IPS-NIHi7 (cell line): ENCODE data around the gene BABAM2.

Experiments
- DNase-seq: peaks from one replicate; pipeline ENCODE4 v3.0.0; 2012; ENCODE audit warnings: mixed read lengths; ENCODE audit errors: extremely low spot score

The BABAM2 gene

DNA sequence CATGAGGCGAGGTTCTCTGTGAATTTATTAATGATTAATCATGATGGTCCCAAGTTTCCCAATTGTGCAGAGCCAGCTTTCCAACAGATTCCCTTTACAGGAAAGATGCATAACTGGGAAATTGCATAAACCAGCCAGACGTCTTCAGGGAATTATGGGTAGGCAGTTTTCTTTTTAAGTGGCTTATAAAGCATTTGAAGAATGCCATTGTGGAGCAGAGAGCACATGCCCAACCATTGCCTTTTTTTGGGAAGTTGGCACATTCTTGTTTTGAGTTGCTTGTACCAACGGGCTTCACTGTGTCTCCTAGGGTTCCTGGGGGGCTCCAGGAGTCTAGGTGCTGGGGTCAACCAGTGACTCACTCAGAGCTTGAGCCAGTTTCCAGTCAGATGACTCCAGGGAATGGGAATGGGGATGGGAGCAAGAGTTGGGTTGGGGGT, 270.5 kb downstream of the BABAM2 start:
- DNase-seq = no peak

DNA sequence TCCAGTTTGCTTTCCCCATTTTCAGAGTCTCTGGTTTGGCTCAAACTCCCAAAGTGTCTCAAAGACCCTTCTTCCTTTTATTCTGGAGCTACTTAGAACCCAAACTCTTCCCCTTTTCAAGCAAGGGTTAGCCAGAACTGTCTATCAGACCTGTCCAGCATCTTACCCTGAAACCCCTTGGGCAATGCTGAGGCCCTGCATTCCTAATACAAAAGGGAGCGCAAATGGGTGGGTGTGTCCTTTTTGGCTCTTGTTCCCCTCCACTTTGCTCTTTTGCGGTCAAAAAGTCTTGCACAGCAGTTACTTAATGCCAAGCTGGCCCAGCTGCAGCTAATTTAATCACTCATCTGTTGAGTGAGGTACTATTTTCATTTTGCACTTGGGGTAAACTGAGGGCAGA, 270.9 kb downstream of the BABAM2 start:
- no peak for DNase-seq

DNA sequence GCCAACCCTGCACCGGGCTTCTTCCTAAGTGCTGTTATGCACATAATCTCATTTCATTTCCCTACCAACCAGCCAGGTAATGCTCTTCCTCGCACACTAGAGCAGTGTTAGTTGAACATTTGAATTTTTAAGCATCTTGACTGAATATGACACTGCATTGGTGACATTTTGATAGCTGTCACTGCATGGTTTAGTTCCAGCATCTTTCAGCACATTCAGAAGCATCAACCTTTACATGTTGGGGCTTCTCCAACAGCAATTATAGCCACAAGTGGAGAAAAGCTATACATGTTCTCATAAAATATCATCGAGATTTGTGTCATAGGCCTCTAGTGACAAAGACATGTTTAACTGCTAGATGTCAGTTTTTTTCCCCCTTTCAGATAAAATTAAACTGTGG, 272.0 kb downstream of the BABAM2 start:
- DNase-seq = no peak

DNA sequence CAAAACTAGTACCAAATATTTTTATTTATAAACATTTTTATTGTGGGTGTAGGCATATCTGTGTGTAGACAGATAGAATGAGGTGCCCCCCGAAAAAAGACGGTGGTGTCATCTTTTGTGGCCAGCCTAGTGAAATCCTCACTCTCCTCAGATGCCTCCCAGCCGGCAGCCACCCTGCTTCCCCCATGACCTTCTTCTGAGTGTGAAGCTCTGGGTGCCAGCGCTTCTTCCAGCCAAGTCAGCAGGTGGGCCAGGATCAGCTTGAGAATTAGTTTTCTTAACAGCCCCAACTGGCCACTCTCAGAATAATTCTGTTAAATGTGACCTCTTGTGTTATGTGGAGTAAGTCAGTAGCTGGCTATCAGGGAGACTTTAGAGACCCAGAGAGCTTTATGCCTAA, 272.5 kb downstream of the BABAM2 start:
- no peak for DNase-seq

DNA sequence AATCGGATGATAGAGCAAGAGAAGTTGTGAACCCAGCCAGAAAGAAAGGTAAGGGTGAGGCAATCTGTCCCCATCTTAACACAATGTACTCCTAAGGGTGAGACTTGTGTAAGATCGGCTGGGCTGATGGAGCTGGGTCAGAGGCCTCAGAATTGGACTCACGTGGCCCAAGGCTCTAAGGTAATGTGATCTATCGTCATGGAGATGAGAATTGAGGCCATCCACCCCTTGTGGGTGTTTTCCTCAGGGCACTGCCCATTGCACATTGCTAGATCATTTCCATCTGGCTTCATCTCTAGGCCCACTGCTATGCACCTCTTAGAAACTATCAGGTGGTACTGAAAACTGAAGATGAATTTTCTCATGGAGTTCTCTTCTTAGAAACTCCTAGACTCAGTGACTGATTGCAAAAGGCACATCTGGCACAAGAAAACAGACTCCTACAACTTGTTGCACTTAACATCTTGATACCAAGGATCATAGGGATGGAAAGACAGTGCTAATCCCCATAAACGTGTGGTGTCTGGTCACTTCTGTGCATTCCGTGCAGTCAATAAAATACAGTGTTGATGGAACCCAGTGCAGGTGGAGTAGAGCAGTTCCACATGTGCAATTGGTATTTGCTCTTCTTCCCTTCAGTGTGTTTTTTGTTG, 273.2 kb downstream of the BABAM2 start:
- DNase-seq = no peak

DNA sequence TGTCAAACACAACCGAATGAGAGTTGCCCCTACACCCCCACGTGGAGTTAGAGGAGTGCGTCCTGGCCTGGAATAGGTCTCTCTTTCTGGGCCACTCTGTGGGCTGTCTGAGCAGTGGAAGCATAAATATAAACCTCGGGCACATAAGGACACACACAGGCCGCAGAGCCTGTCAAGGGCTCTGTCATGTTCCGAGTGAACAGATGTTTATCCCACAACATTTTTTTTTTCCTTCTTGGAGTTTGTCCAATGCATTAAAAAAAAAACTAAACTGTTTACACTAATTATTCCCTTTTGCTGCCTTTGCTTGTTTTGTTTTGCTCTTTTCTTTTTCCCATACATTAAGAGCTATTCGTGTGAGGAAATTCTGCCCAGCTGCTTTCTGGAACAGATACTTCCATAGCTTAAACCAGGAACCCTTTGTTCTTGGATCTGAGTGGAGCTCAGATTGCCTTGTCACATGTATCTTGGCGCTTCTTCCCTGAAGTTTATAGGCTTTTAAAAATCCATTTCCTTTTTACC, 273.8 kb downstream of the BABAM2 start:
- DNase-seq = no peak

DNA sequence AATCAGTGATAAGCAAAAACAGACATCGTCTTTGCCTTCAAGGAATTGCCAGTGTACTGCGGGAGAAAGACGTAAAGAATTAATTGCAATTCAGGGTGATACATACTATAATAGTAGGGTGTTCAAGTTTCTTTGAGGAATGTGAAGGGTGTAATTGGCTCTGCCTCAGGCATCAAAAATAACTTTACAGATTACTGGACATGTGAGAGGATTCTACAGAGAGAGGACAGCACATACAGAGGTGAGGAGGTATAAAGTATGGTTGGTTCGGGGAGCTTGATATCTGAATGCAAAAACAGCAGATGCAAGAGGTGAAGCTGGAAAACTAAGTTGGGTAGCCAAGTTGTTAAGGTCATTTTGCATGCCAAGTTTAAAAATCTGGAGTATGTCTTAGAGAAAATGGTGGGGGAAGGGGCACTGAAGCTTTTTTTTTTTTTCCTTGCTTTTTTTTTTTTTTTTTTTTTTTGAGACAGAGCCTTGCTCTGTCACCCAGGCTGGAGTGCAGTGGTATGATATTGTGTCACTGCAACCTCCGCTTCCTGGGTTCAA, 274.6 kb downstream of the BABAM2 start:
- no peak for DNase-seq

DNA sequence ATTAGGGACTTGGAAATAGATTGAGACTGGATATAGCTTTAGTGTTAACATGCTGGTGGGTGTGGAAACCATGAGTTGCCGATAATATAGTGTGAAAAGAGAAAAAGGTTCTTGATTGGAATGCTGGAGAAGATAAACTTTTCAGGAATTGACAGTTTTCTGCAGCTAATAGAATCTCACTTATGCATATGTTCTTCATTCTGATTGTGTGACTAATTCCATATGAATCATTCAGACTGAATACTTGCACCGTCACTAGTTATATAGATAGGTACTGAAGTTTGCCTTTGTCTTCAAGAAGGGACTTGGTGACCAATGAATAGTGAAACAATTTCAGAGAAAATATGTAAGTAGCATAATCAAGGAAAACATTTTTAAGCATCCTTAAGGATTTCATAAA, 276.4 kb downstream of the BABAM2 start:
- no peak for DNase-seq

DNA sequence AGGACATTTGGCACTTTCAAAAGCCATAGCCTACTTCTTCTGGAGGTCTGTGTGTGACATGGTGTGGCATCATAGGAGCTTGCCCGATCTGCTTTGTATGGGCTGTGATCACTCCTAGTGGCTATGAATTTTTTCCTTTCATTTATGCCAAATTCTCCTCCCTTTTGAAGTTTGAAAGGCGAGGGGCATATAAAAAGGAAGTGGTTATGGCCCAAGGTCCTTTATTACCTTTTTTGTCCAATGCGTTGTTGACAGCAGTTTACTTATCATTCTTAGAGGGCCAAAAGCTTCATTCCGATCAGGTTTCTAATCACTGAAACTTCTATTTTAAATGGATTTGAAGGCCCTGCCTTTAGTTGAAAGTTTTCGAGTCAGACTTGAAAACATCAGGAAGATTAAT, 277.8 kb downstream of the BABAM2 start:
- no peak for DNase-seq

DNA sequence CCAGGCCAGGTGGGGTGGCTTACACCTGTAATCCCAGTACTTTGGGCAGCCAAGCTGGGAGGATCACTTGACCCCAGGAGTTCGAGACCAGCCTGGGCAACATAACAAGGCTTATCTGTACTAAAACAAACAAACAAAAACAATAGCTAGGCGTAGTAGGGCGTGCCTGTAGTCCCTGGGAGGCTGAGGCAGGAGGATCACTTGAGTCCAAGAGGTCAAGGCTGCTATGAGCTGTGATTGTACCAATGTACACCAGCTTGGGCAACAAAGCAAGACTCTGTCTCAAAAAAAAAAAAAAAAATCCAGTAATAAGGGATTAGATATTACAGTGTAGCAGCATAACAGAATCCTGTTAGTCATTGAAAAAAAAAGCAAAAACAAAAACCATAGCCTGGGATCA, 279.0 kb downstream of the BABAM2 start:
- no peak for DNase-seq

DNA sequence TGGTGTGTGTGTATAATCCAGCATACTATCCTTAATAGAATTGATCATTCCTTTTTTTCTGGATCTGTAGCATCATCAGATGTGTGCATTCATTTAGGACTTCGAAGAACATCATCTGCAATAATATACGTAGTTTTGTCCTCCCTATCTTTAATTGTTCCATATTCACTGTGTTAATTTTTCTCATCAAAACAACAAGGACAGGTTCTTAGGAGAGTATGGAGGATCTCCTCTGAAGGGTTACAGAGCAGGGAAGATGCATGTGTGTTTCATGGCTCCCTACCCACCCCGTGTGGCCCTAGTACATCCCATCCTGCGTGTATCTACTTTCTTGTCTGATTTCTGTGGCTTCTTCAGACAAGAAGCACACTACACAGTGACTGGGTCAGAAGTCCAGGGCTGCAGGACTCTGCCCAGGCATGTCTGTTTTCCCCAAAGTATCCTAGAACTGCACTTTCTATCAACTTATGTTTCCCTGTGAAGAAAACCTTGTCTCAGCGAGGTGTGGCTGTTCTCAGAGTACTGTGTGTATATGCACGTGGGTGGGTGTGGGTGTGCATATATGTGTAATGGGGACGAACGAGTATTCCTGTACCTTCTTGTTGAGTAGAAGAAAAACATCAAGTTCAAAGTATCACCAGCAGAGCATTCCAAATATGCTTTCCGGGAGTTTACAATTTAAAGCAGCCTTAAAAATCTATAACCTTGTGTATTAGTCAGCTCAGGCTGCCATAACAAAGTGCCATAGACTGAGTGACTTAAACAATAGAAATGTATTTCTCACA, 281.8 kb downstream of the BABAM2 start:
- DNase-seq = no peak

DNA sequence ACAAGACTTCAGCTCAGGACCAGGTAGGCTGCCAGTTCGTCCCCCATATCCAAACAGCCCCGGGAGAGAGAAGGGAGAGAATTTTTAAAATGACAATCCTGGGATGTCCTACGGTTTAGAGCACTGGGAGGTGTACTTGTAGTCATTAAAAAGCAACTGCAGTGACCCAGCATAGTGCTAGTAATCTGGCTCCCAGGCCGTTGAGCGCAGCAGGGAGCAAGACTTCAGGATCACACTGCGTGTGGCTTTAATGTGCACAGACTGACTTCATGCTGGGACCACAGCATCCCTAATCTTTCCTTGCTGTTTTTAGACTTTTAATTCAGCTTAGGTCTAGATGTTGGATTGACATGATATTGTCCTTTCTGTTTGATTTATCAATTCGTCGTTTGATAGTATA, 282.8 kb downstream of the BABAM2 start:
- no peak for DNase-seq

DNA sequence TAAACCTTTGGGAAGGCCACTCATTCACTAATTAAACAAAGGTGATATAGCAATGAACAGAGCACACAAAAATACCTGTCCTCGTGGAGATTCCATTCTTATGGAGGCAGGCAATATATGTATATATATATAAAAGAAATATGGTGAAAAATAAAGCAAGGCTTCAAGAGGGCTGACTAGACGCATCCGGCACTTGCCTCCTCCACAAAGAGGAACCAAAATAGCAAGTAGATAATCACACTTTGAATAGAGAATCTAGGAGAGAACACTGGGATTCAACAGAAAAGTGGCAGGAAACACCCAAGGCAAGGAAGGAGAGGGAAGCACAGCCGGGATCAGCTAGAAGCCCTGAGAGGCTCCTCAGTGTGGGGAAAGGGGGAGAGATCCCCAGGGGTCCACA, 283.7 kb downstream of the BABAM2 start:
- no peak for DNase-seq

DNA sequence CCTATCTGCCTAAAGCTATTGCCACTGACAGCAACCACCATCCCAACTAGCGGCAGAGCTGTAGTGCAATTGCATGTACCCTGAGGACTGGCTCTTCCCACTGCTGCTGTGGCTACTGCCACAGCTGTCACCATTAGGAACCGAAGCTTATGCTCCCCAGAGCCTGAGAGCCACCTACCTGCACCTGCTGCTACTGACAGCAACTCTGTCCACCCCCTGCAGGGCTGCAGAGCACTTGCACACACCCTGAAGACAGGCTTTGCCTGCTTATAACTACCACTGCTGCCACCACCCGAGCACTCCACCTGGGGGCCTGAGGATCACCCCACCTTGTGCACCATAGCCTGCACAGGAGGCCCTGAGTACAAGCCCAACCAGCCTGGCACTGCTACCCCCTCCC, 284.5 kb downstream of the BABAM2 start:
- DNase-seq = no peak

DNA sequence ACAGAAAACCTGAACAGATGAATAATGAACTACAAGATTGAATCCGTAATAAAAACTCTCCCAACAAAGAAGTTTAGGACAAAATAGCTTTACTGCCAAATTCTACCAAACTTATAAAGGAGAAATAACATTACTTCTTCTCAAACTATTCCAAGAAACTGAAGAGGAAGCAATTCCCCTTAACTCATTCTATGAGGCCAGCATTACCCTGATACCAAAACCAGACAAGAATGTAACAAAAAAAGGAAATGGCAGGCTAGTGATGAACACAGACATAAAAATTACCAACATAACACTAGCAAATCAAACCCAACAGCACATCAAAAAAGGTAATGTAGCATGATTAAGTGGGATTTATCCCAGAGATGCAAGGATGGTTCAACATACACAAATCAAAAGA, 288.4 kb downstream of the BABAM2 start:
- DNase-seq = no peak

DNA sequence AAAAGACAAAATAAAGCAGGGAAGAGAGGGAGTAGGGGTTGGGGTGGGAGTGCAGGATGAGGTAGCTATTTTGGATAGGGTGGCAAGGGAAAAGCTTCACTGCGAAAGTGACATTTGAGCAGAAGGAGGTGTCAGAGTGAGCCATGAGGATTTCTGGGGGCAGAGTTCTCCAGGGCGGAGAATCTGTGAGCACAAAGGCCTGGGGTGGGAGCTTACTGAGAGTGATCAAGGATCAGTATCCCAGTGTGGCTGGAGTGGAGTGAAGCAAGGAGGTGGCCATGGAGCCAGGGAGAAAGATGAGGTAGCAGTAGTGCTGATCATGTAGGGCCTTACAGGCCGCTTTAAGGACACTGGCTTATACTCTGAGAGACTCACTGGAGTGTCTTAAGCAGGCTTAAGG, 291.3 kb downstream of the BABAM2 start:
- no peak for DNase-seq

DNA sequence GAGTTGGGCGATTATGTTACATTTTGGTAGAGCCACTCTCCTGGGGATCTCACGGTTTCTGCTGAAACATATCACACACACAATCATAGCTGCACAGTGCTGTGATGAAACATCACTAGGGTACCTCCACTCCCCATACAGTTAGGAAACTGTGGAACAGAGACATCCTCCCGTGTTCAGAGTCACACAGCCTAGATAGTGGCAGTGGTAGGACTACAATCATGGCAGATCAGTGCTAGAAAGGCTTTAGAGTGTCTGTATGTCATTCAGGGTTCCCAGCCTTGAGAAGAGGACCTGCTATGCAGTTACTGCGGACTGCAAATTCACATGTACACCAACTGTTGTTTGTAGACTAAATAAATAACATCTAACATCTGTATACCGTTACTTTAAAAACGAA, 291.8 kb downstream of the BABAM2 start:
- DNase-seq = no peak

DNA sequence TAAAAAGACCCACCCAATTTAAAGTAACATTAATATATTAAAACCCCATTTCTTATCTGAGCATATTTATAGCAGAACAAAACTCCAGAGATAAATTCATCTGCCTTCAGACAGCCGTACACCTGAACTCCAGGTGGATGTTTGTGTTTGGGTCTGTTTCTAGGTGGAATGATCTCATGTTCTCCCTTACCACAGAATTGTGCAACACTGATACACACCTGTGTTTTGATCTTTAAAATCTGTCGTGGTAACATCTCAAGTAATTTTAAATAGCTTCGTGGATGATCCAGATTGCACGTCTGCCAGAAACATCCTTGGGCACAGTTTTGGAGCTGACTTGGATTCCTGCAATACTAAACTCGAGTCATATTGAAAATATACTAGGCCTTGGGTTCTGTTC, 294.6 kb downstream of the BABAM2 start:
- DNase-seq = no peak

DNA sequence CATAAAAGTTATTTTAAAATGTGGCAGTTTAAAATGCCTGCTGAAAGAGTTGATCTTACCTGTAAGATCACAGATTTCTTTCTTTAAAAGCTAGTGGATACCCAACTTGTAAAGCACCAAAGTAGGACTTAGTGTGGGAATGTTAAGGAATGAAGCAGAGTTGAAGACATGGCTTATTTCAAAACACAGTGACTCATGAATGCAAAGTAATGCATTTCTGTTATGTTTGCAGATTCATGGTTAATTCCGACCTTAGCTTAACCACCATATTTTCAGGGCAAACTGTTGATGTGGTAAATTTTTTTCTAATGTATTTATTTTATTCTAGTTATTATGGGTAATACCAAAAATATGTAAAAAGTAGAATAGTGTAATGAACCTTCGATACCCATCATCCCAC, 295.4 kb downstream of the BABAM2 start:
- no peak for DNase-seq

DNA sequence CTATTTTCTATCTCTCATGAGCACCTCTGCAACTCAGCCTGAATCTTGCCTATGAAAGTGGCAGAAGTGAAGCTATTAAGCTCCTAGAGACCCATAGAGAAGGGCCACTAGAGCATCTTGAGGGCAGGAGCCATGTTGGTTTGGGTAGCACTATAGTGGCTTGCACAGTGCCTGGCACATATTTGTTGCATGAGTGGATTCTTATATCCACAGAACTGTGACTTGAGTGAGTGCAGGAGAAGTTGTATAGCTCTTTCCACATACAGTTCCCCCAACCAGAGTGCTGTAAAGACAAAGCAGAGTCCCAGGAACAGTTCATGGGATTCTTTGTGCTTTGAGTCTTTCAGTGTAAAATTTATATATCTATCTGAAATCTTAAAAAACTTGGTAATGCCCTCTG, 296.7 kb downstream of the BABAM2 start:
- DNase-seq = no peak

DNA sequence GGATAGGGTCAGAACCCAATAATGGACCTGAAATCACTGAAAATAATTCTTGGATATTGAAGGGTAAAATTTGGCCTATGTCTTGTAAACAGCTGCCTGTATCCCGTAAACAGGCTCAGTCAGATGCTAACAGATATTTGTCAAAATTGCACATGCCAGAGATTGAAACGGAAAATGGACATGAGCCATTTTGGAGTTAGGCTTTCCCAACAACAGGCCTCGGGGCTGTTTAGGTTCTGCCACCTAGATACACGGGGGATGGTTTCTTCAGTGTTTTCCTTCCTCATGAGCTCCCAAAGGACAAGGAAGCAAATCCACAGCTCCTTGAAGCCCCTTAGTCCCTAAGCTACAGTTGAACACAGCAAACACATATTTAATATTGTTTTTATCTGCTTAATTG, 297.9 kb downstream of the BABAM2 start:
- DNase-seq = no peak

DNA sequence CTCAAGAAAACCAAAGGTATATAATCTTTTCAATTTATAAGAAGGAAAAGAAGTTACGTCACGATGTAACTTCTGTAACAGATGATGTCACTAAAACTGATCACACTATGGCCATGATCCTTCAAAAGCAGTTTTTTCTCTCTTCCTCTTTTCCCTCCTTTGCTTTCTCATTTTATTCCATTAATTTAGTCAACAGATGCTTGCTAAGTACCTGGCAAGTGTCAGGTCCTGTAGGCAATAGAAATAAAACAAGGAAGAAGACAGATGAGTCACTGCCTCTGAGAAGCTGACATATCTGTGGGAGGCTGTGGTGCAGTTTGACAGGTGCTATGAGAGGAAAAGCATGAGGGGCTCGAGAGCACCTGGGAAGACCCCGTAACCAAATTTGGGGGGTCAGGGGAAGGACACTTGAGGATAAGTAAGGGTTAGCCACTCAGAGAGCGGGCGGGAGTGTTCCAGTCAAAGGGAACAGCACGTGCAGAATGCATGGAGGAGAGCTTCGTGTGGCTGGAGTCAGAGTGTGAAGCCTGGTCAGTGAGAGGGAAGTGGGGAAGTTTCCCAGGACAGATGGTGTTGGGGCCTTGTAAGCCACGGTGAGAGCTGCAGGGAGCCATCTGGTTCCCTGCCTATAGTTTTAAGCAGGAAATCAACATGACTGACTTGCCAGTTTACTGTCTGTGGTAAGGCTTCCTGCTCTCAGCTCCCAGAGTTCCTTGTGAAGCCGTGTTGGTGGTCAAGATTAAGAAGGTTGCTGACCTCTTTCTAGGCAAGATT, 303.3 kb downstream of the BABAM2 start:
- DNase-seq = no peak
